ENCODE results near the gene GEMIN7.

GEMIN7 gene

GRCh38 chr19:45107621-45108150 lies 28.6 kb downstream of the GEMIN7 start:
- no peak for DNase-seq

- peak; percentile 73 for DNase-seq
These were observed 31.8 kb downstream of the GEMIN7 start for GRCh38 chr19:45110851-45111266.

- no peak for DNase-seq
These were observed 33.2 kb downstream of the GEMIN7 start for GRCh38 chr19:45112111-45112827.

- DNase-seq: no peak
These were observed 34.6 kb downstream of the GEMIN7 start for GRCh38 chr19:45113628-45114027.

GRCh38 chr19:45114116-45114515 lies 35.1 kb downstream of the GEMIN7 start:
- no peak for DNase-seq

- DNase-seq: no peak
These were observed 37.0 kb downstream of the GEMIN7 start for GRCh38 chr19:45115809-45116615.

GRCh38 chr19:45117167-45117594 lies 38.1 kb downstream of the GEMIN7 start:
- DNase-seq: peak; percentile 91

GRCh38 chr19:45117671-45118070 lies 38.6 kb downstream of the GEMIN7 start:
- DNase-seq: no peak

- no peak for DNase-seq
These were observed 39.0 kb downstream of the GEMIN7 start for GRCh38 chr19:45118106-45118505.

- peak; percentile 56 for DNase-seq
These were observed 39.7 kb downstream of the GEMIN7 start for GRCh38 chr19:45118591-45119355.

GRCh38 chr19:45119582-45119981 lies 40.5 kb downstream of the GEMIN7 start:
- DNase-seq: no peak

GRCh38 chr19:45121827-45122345 lies 42.8 kb downstream of the GEMIN7 start:
- DNase-seq: no peak

- DNase-seq: no peak
These were observed 43.8 kb downstream of the GEMIN7 start for GRCh38 chr19:45122832-45123231.

GRCh38 chr19:45123440-45123850 lies 44.4 kb downstream of the GEMIN7 start:
- DNase-seq: no peak

GRCh38 chr19:45124021-45124420 lies 45.0 kb downstream of the GEMIN7 start:
- no peak for DNase-seq

GRCh38 chr19:45125360-45125759 lies 46.3 kb downstream of the GEMIN7 start:
- DNase-seq: no peak

- peak; percentile 82 for DNase-seq
These were observed 47.0 kb downstream of the GEMIN7 start for GRCh38 chr19:45125975-45126493.

- DNase-seq: no peak
These were observed 47.6 kb downstream of the GEMIN7 start for GRCh38 chr19:45126654-45127053.

GRCh38 chr19:45128146-45128545 lies 49.1 kb downstream of the GEMIN7 start:
- DNase-seq: no peak

GRCh38 chr19:45128806-45129205 lies 49.7 kb downstream of the GEMIN7 start:
- no peak for DNase-seq

GRCh38 chr19:45130236-45130635 lies 51.2 kb downstream of the GEMIN7 start:
- no peak for DNase-seq

GRCh38 chr19:45130888-45131615 lies 52.0 kb downstream of the GEMIN7 start:
- DNase-seq: peak; percentile 50
